Neuronal stem cell (in vitro differentiated cells): ENCODE measurements around the gene RYR1. TPM values are rescaled to one million over a fixed set of nuclear protein-coding genes. Genes with fewer than 3 reads are reported as not detected.

Source experiments
- DNase-seq: peaks from one replicate; pipeline ENCODE4 v3.0.0-alpha.2; 2013; ENCODE audit warnings: low spot score
- H2AFZ ChIP-seq: one replicate; pipeline ENCODE4 v1.6.1; 2013; ENCODE audit warnings: mild to moderate bottlenecking, low read length, inconsistent platforms
- H2AK5ac ChIP-seq: 2 replicates; pipeline ENCODE4 v1.6.1; 2013; ENCODE audit warnings: low read depth, mild to moderate bottlenecking, inconsistent platforms, low read length, moderate library complexity, mixed read lengths
- H2BK120ac ChIP-seq: 2 replicates; pipeline ENCODE4 v1.6.1; 2013; ENCODE audit warnings: low read depth, mild to moderate bottlenecking, inconsistent platforms, low read length, moderate library complexity, mixed read lengths
- H2BK12ac ChIP-seq: one replicate; pipeline ENCODE4 v1.6.1; 2013; ENCODE audit warnings: low read length, inconsistent platforms
- H2BK15ac ChIP-seq: 2 replicates; pipeline ENCODE4 v1.6.1; 2013; ENCODE audit warnings: mild to moderate bottlenecking, low read length, inconsistent platforms, mixed read lengths
- H2BK5ac ChIP-seq: one replicate; pipeline ENCODE4 v1.6.1; 2013; ENCODE audit warnings: inconsistent platforms, mild to moderate bottlenecking, low read length, moderate library complexity
- H3K14ac ChIP-seq: one replicate; pipeline ENCODE4 v1.6.1; 2013; ENCODE audit warnings: low read length, inconsistent platforms
- H3K18ac ChIP-seq: 2 replicates; pipeline ENCODE4 v1.6.1; 2013; ENCODE audit warnings: low read length, inconsistent platforms
- H3K23ac ChIP-seq: 2 replicates; pipeline ENCODE4 v1.6.1; 2013; ENCODE audit warnings: low read depth, mild to moderate bottlenecking, mixed read lengths, low read length, inconsistent platforms; ENCODE audit not compliant: poor library complexity
- H3K27ac ChIP-seq: replicated peaks from 3 replicates; pipeline ENCODE4 v1.5.1; 2013; ENCODE audit warnings: low read length, inconsistent platforms
- H3K27me3 ChIP-seq, 3 experiments: 2 replicates each; pipeline ENCODE4 v1.6.1; 2013; ENCODE audit warnings: low read length in 3 of 3, mild to moderate bottlenecking in 2 of 3, inconsistent platforms in 1 of 3, low read depth in 1 of 3, mixed read lengths in 1 of 3, moderate library complexity in 1 of 3; ENCODE audit not compliant: control insufficient read depth in 3 of 3, insufficient read depth in 3 of 3
- H3K36me3 ChIP-seq, 2 donors: replicated peaks in 1 of 2; 2 replicates each; pipeline ENCODE4 v1.6.1; 2013; ENCODE audit warnings: low read length in 2 of 2; ENCODE audit not compliant: control insufficient read depth in 2 of 2, insufficient read depth in 2 of 2
- H3K4ac ChIP-seq: 2 replicates; pipeline ENCODE4 v1.6.1; 2013; ENCODE audit warnings: inconsistent platforms, mild to moderate bottlenecking, low read length, moderate library complexity
- H3K4me1 ChIP-seq, 2 donors: 1 replicate in 1 of 2; 2 replicates in 1 of 2; pipeline ENCODE4 v1.6.1; 2013; ENCODE audit warnings: low read length in 2 of 2, low read depth in 1 of 2; ENCODE audit not compliant: control insufficient read depth in 2 of 2, insufficient read depth in 1 of 2
- H3K4me2 ChIP-seq: one replicate; pipeline ENCODE4 v1.6.1; 2013; ENCODE audit warnings: mild to moderate bottlenecking, low read length, inconsistent platforms; ENCODE audit not compliant: insufficient read depth, poor library complexity, severe bottlenecking
- H3K4me3 ChIP-seq, 2 donors: 2 replicates each; pipeline ENCODE4 v1.5.1; 2013; ENCODE audit warnings: low read length in 2 of 2, mild to moderate bottlenecking in 2 of 2, inconsistent platforms in 1 of 2, moderate library complexity in 1 of 2
- H3K79me1 ChIP-seq: one replicate; pipeline ENCODE4 v1.6.1; 2013; ENCODE audit warnings: low read depth, mild to moderate bottlenecking, inconsistent platforms, low read length, moderate library complexity
- H3K9ac ChIP-seq: one replicate; pipeline ENCODE4 v1.6.1; 2013; ENCODE audit warnings: mild to moderate bottlenecking, low read depth, low read length, inconsistent platforms; ENCODE audit not compliant: poor library complexity
- H3K9me3 ChIP-seq, 2 donors: replicated peaks in 1 of 2; 2 replicates each; pipeline versions ENCODE3 to v1.6.1; 2013; ENCODE audit warnings: low read length in 2 of 2, mild to moderate bottlenecking in 2 of 2, inconsistent platforms in 1 of 2, low read depth in 1 of 2, mixed read lengths in 1 of 2, moderate library complexity in 1 of 2; ENCODE audit not compliant: control insufficient read depth in 2 of 2, insufficient read depth in 1 of 2
- H4K8ac ChIP-seq: one replicate; pipeline ENCODE4 v1.6.1; 2013; ENCODE audit warnings: low read depth, mild to moderate bottlenecking, inconsistent platforms, low read length, moderate library complexity
- H4K91ac ChIP-seq: one replicate; pipeline ENCODE4 v1.6.1; 2013; ENCODE audit warnings: low read length, low read depth, mild to moderate bottlenecking, inconsistent platforms; ENCODE audit not compliant: poor library complexity
- WGBS, 2 donors: extraction: QIAGEN DNeasy Blood & Tissue Kit; methylation state at CpG; one replicate each; pipeline ENCODE4 v1.1.7; 2013; ENCODE audit warnings: missing lambda C conversion rate in 2 of 2, mixed read lengths in 1 of 2; ENCODE audit not compliant: insufficient read length in 2 of 2, insufficient replicate concordance in 1 of 2; ENCODE audit errors: extremely low coverage in 2 of 2; 5-methylcytosine and 5-hydroxymethylcytosine counted together
- polyA plus RNA-seq, 2 experiments: library from polyadenylated mRNA; stranded (reverse); fragments of 200-250 nt; gene quantifications; one replicate each; pipeline ENCODE4 v1.2.3, GENCODE V29; 2013

RYR1 gene
- 0.56 TPM for polyA plus RNA-seq (2013, experiment 1 of 2)
- polyA plus RNA-seq (2013, experiment 2 of 2) = 1.1 TPM

DNA sequence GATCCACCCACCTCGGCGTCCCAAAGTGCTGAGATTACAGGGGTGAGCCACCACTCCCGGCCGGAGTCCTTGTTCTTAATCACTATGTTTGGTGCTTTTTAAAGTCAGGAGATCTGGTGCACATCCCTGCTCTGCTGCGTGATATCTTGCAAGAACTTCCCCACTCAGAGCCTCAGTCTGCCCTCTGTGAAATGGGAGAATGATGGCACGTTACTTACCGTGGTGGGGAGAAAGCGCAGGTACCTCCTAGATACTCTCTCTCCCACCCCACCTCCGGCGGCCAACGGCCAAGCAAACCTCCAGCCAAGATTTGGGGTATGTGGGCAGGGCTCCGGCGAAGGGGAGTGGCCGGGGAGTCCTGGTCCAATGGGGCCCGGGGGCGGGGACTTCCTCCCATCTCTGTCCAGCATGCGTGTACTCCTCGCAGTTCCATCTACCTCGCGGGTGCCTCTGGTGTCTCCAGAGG, at the start of gene RYR1:
Gene RYR1, plus strand, starts transcription at position 424 of the 466 bp plus-strand sequence. CDS start 139 bp downstream, outside the sequence.
- Histone ChIP-seq H3K23ac (no peak within 1 kb of the TSS), H3K4me1 (peaks cover 11 to 15% of the 10 kb centered on the region in 2 donors), H2BK12ac (no peak within 1 kb of the TSS), H4K91ac (no peak within 1 kb of the TSS), H3K27me3 (peaks cover 0 to 6% (median 0%) of the 10 kb centered on the region in 3 experiments), H3K9ac (no peak within 1 kb of the TSS), H3K18ac (no peak within 1 kb of the TSS), H2AFZ (peak within 1 kb of the TSS; percentile 77), H3K27ac (no peak within 1 kb of the TSS), H4K8ac (no peak within 1 kb of the TSS), H3K4me3 (peak within 1 kb of the TSS; percentile 8 to 48), H3K79me1 (no peaks in the 10 kb centered on the region), H2BK120ac (no peak within 1 kb of the TSS), H2BK15ac (no peak within 1 kb of the TSS), H2BK5ac (no peak within 1 kb of the TSS), H3K4ac (no peak within 1 kb of the TSS), H3K9me3 (no peaks in the 10 kb centered on the region), H3K14ac (no peak within 1 kb of the TSS), H2AK5ac (no peak within 1 kb of the TSS), H3K36me3 (no peaks in the 10 kb centered on the region), H3K4me2 (peak within 1 kb of the TSS; percentile 75)
- WGBS, 2 donors = no CpG with 5 or more reads among the region's 20 CpGs
- DNase-seq = peak; percentile 68

GRCh38 chr19:38383743-38384142, 49.7 kb upstream of the RYR1 start:
- no peak overlapping the region for H3K18ac ChIP-seq
- H3K14ac ChIP-seq = no peak overlapping the region
- H2BK12ac ChIP-seq = no peak overlapping the region
- H4K91ac ChIP-seq = no peak overlapping the region
- H2BK5ac ChIP-seq = no peak overlapping the region
- peaks cover 36 to 68% of the 10 kb centered on the region in 2 donors for H3K36me3 ChIP-seq
- DNase-seq = no peak
- H2BK15ac ChIP-seq = no peak overlapping the region
- no peak overlapping the region for H3K4ac ChIP-seq
- no peak overlapping the region for H4K8ac ChIP-seq
- WGBS, 2 donors = no CpG with 5 or more reads among the region's 2 CpGs
- H3K4me2 ChIP-seq = no peak overlapping the region
- H3K27me3 ChIP-seq = no peaks in the 10 kb centered on the region
- H2BK120ac ChIP-seq = no peak overlapping the region
- no peak overlapping the region for H3K9ac ChIP-seq
- no peaks in the 10 kb centered on the region for H3K9me3 ChIP-seq
- no peak overlapping the region for H3K4me3 ChIP-seq
- H2AFZ ChIP-seq = no peak overlapping the region
- peaks cover 2 to 3% of the 10 kb centered on the region in 2 donors for H3K4me1 ChIP-seq
- H3K23ac ChIP-seq = no peak overlapping the region
- no peak overlapping the region for H3K27ac ChIP-seq
- no peaks in the 10 kb centered on the region for H3K79me1 ChIP-seq
- H2AK5ac ChIP-seq = no peak overlapping the region

GRCh38 chr19:38384209-38385027, 49.1 kb upstream of the RYR1 start:
- H2BK5ac ChIP-seq = no peak overlapping the region
- no peak overlapping the region for H2BK15ac ChIP-seq
- no peak for DNase-seq
- H3K9me3 ChIP-seq = no peaks in the 10 kb centered on the region
- no peak overlapping the region for H3K4me2 ChIP-seq
- WGBS, 2 donors = no CpG with 5 or more reads among the region's 10 CpGs
- H4K8ac ChIP-seq = no peak overlapping the region
- no peak overlapping the region for H3K23ac ChIP-seq
- H3K27me3 ChIP-seq = no peaks in the 10 kb centered on the region
- peaks cover 2 to 3% of the 10 kb centered on the region in 2 donors for H3K4me1 ChIP-seq
- no peaks in the 10 kb centered on the region for H3K79me1 ChIP-seq
- no peak overlapping the region for H3K18ac ChIP-seq
- peaks cover 29 to 62% of the 10 kb centered on the region in 2 donors for H3K36me3 ChIP-seq
- no peak overlapping the region for H3K4ac ChIP-seq
- no peak overlapping the region for H3K14ac ChIP-seq
- peak overlapping the region in 1 of 2 donors; percentile 43 for H3K4me3 ChIP-seq
- H3K9ac ChIP-seq = peak overlapping the region; percentile 70
- no peak overlapping the region for H2BK120ac ChIP-seq
- H2AK5ac ChIP-seq = no peak overlapping the region
- H4K91ac ChIP-seq = no peak overlapping the region
- H2AFZ ChIP-seq = no peak overlapping the region
- no peak overlapping the region for H2BK12ac ChIP-seq
- H3K27ac ChIP-seq = no peak overlapping the region

GRCh38 chr19:38385057-38385803, 48.3 kb upstream of the RYR1 start:
- Histone ChIP-seq H2BK5ac (no peak overlapping the region), H3K9ac (no peak overlapping the region), H2BK120ac (no peak overlapping the region), H2BK15ac (no peak overlapping the region), H3K27me3 (no peaks in the 10 kb centered on the region), H3K14ac (no peak overlapping the region), H3K9me3 (no peaks in the 10 kb centered on the region), H2BK12ac (no peak overlapping the region), H3K4me1 (peaks cover 6 to 8% of the 10 kb centered on the region in 2 donors), H3K4ac (no peak overlapping the region), H4K8ac (no peak overlapping the region), H3K4me2 (no peak overlapping the region), H4K91ac (no peak overlapping the region), H3K36me3 (peaks cover 26 to 56% of the 10 kb centered on the region in 2 donors), H3K79me1 (peaks cover 2% of the 10 kb centered on the region), H3K4me3 (peak overlapping the region in 1 of 2 donors; percentile 43), H3K27ac (no peak overlapping the region), H2AK5ac (no peak overlapping the region), H3K18ac (no peak overlapping the region), H2AFZ (no peak overlapping the region), H3K23ac (peak overlapping the region; percentile 44)
- no CpG with 5 or more reads among the region's 40 CpGs for WGBS, 2 donors
- DNase-seq = no peak
